ENCODE measurements around the gene RITA1.
"Not testable (repeated sequence)": the region's sequence is repeated elsewhere in the genome, so short reads cannot be mapped to it uniquely, and the experiment has no call there.

The RITA1 gene

DNA sequence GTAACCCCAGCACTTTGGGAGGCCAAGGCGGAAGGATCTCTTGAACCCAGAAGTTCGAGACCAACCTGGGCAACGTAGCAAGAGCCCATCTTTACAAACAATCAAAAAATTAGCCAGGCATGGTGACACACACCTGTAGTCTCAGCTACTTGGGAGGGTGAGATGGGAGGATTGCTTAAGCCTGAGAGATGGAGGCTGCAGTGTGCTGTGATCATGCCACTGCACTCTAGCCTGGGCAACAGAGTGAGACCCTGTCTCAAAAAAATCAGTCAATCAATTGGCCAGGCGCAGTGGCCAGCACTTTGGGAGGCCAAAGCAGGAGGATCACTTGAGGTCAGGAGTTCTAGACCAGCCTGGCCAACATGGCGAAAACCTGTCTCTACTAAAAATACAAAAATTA, 21.3 kb downstream of the RITA1 start:
- not testable (repeated sequence) for DNase-seq

DNA sequence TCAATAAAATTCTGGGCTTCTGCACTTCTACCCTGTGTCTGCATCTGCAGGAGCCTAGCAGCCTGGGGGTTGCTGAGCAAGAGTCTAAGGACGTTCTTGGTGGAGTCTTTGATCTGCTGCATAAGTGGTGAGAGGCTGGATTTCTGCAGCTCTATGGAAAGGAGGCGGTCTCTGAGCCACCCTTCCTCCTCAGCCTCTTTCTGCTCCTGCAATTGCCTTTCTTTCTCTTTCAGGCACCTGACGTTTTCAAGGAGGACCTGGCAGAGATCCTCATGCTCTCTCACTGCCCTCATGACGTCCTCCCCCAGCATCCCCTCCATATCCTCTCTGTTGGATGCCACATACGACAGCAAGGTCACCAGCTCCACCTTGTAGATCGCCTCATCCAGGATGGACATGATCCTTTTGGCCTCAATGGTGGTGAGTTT, 22.1 kb downstream of the RITA1 start:
- DNase-seq, result no peak

DNA sequence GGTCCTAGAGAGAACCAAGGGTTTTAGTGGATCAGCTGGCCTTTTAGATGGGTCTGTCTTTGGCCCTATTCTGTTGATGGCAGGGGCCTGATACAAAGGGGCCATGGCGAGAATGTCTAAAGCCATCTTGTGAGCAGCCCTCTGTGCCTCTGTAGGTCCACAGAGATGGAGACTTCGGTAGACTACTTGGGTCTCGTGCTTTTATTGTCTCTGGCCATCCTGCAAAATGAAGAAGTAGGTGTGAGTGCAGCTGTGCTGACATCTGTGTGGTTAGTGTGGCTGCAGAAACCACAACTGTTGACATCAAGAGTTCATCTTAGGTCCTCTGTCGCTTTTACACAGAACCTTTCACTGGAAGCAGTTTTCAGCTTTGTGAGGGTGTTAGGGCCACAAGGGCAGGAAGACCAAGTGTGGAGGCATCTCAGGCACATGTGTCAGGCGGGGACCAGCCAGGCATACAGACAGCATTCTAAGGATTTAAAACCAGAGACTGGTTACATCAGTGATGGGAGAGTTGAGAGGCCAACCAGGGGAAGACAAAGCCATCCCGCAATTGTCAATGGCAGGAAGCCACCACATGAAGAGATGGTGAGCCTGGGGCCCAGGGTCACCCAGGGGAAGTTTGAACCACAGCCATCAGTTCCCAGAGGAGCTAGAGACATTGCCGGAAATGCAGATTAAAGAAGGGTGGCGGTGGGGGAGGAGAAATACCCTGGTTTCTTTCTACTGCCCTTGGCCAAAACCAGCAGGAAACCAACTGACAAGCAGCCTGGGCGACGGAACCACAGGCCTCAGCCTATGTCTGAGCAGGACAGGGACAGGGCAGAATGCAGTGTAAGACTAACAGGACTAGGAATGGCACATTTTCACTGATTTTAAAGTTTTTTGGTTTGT, 22.8 kb downstream of the RITA1 start:
- DNase-seq, result peak; percentile 25

DNA sequence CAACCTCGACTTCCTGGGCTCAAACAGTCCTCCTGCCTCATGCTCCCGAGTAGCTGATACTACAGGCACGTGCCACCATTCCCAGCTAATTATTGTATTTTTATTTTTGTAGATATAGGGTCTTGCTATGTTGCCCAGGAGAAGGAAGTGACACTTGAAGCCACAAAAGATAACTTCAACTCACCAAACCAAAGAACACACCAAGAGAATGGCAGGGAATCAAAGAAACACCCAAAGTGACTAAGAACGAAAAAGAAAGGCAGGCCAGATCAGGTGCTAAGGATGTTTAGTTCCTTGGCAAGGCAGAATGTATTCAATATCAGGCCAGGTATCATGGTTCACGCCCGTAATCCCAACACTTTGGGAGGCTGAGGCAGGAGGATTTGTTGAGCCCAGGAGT, 25.6 kb downstream of the RITA1 start:
- no peak for DNase-seq

DNA sequence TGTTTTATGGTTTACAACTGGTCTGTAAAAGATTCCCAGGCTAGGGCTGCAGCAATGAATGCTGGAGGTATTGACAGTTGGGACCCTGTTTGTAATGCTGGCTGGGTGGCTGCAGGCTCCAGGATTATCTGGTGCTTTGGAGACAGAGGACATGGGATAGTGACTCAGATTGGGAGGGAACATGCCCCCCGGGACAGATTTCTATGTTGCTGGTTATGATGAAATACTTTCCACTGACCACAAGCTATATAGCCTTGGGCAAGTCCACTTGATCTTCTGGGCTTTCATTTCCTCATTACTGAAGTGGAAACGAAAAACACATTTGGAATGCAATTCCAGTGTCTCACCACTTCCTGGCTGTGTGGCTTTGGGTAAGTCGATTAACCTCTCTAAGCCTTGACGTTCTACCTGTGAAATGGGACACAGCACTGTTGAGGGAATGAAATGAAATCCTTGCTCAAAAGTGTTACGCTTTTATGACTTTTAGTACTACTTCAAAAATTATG, 29.4 kb downstream of the RITA1 start:
- DNase-seq, result no peak

DNA sequence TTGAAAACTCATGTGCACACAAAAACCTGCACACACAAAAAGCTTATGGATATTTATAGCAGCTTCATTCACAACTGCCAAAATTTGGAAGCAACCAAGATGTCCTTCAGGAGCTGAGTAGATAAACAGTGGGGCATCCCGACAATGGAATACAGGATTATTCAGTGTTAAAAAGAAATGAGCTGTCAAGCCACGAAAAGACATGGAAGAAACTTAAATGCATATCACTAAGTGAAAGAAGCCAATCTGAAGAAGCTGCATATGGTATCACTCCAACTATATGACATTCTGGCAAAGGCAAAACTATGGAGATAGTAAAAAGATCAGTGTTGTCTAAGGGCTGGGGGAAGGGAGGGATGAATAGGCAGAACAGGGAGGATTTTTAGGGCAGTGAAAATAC, 30.5 kb downstream of the RITA1 start:
- DNase-seq, result no peak

DNA sequence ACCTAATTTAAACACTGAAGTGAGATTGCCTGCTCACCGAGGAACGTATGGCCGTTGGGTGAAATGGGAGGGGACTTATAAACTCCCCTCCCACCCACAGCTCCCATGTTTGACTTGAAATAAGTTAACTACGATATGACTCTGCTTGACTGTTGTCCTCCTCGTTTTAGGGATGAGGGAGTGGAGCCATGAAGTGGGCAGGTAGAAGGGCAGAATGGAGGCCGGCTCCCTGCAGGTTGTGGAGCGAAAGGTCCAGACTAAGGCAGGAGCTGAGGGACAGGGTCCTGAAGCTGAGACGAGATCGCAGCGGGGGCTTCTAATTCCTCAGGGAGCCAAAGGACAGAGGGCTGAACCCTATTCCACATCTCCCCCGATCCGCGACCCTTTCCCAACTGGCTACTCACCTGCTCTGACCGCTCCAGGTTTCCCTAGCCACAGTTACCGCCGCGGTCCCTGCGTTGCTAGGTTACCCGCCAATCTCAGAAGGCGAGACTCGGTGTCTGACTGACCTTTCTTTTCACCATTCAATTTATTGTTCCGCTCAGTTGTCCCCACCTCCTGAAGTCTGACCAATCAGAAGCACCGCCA, 35.2 kb downstream of the RITA1 start:
- DNase-seq, result no peak

DNA sequence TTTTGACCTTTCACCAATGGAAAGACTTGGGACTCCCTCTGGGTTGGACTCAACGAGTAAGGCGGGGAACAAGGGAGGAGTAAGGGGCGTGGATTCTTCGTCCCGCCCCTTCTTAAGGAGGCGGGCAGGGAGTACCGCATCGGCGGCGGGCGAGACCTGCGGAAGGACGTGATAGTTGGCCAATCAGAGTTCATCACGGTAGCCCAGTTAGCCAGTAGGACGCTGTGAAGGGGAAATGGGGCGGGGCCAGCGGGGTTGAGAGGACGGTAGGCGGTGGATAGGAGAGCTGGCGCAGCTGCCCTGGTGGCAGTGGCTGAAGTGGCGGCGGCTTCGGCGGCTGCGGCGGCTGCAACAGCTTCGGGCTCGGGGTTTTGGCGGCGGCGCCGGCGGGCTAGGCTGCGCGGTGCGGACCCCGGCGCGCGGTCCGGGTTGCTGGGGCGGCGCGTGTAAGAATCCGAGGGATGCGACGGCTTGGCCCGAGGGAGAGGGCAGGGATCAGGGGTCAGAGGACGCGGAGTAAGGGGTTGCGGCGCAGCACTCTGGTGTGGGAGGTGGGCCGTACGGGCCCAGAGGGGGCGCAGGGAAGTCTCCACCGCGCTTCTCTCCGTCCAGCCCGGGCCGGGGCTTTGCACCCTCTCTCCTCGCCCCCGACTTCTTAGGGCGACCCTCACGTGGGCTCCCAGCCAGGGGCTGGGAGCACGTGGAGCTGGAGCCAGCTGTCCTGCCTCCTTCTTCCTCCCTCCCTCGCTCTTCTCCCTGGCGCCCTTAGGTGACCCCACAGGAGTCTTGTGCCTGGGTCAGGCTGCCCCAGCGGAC, 35.9 kb downstream of the RITA1 start, which contains the start of gene TPCN1:
Gene TPCN1, plus strand, starts transcription at position 284 of the 816 bp plus-strand sequence. CDS start 5,389 bp downstream, outside the sequence.
- peak; percentile 100 for DNase-seq

DNA sequence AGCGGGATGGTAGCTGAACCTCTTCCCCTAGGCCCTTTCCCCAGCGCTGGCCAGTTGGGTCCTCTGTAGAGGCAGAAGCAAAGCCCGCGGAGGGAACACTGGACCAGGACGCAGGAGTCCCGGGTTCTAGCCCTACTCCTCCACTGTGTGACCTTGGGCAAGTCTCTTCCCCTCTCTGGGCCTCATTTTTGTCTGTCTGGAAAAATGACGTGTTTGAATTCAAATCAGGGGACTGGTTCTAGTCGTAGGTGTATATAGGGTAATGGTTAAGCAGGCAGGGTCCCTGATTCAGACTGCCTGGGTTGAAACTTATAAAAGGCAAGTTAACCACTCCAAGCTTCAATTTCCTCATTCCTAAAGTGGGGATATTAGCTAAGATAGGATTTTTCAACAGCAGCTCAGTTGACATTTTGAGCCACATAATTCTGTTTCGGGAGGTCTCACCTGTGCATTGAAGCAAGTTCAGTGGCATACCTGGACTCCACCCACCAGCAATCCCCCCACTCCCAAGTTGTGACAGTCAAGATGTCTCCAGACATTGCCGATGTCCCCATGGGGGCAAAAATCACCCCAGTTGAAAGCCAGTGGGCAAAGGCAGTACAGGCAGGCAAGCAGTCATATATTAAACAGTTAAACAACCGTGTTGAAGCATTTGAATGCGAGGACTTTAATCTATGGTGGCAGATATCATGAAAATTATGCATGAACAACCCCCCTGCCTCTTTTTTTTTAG, 36.6 kb downstream of the RITA1 start:
- no peak for DNase-seq

DNA sequence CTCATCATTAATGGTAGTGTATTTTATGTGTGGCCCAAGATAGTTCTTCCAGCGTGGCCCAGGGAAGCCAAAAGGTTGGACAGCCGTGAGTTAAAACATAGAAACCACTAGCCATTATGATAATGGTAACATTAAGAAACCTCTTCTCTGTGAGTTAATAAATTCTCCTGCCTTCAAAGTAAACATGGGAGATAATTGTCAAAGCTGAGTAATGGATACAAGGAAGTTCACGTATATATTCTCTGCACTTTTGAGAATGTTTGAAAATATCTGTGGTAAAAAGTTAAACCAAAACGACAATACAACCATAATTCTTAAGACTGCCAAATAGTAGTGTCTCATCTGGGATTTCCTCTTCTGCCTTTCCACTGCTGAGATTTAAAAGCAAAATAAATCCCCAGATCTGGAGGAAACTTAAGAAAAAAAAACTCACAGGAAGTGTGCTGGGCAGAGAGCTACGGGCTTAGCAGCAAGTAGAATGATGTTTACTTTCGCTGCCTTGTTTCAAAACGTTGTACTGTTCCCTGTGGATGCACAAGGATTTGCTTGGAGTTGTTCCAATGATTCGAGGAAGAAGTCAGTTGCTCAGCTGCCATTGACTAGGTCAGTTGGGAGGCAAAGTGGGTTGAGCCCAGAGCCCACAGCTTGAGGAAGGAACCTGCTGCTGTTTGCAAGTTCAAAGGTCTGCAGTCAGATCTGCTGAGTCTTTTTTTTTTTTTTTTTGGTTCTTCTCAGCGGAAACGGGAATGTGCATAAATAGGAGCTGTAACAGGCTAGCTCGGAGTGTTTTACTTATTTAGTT, 37.4 kb downstream of the RITA1 start:
- DNase-seq, result peak; percentile 56

DNA sequence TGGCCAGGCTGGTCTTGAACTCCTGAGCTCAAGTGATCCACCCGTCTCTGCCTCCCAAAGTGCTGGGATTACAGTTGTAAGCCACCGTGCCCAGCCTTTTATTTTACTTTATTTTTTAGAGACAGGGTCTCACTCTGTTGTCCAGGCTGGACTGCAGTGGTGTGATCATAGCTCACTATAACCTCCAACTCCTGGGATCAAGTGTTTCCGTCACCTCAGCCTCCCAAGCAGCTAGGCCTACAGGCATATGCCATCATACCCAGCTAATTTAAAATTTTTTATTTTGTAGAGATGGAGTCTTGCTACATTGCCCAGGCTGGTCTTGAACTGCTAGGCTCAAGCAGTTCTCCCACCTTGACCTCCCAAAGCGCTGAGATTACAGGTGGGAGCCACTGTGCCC, 39.4 kb downstream of the RITA1 start:
- DNase-seq, result no peak

DNA sequence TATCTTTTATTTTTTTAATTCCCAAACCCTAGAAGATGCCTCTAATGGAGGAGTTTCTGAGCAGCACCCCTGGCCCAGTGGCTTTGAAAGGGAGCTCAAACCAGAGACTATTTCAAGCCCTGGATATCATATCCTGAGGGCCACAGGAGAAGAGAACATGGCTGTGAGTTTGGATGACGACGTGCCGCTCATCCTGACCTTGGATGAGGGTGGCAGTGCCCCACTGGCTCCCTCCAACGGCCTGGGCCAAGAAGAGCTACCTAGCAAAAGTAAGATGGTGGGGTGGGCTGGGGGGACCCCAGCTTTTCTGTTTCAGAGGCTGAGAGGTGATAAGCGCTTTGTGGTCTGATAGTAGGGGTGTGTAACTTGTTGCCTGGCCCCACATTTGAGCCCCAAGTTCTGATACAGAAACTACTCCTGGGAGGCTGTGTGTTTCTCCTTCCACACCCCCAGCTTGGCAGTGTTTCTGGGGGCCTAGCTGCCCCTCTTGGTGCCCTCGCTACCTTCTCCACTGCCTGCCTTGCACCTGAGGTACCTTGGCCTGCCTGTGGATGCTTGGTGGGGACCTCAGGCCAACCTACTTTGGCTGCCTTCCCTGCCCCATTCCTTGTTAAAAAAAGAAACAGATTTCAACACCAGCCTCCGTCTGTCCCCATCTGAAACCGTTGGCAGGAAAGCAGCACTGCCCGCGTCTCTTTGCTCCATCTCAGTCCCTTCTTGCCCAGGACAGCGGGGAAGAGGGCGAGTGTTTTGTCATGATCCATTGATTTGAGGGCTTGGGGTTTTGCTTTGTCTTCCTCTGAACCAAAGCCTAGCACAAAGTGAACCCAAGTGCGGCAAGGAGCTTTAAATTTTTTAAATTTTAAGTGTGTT, 41.4 kb downstream of the RITA1 start:
- DNase-seq, result peak; percentile 49

DNA sequence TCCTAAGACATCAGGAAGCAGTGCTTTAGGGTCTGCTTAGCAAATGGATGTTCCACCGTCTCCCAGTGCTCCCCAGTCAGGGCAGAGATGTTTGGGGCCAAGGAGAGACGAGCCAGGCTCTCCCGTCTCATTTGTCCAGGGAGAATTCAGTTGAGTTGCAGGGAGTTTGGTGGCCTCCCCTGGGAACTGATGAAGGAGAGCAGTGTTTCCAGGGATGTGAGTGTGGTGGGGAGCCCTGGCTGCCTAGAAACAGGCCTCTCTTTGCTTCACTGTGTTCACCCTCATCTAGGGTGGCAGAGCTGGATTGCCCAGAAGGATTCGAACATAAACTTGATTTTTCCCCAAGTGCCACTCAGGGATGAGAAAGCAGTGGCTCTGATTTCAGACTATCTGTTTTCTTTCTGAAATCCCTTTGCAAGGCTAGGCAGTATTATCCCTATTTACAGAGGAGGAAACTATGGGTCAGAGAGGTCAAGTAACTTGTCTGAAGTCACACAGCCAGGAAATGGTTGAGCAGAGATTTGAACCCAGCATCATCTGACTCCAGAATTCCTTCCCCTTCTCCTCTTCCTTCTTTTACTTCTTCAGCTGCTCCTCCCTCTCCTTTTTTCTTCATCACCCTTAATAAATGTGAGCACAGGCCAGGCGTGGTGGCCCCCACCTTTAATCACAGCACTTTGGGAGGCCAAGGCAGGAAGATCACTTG, 42.3 kb downstream of the RITA1 start:
- no peak for DNase-seq

DNA sequence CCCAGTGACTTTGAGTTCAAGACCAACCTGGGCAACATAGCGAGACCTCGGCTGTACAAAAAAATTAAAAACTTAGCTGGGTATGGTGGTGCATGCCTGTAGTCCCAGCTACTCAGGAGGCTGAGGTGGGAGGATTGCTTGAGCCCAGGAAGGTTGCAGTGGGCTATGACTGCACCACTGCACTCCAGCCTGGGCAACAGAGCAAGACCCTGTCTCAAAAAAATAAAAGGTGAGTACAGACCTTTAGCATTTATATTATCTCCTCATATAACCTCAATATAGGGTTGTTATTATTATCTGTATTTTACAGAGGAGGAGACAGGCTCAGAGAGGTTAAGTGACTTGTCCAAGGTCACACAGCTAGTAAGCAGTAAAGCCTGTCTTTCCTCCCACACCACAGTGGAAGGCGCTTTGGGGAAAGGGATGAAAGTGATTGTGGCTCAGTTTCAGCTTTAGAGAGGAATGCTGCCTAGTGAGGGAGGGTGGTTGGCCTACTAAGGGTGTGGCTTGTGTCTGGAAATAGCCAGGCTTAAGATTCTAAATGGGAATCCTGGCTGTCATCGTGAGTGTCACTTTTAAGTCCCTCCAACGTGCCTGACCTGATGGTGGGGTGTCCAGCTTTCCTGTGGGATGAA, 43.0 kb downstream of the RITA1 start:
- no peak for DNase-seq

DNA sequence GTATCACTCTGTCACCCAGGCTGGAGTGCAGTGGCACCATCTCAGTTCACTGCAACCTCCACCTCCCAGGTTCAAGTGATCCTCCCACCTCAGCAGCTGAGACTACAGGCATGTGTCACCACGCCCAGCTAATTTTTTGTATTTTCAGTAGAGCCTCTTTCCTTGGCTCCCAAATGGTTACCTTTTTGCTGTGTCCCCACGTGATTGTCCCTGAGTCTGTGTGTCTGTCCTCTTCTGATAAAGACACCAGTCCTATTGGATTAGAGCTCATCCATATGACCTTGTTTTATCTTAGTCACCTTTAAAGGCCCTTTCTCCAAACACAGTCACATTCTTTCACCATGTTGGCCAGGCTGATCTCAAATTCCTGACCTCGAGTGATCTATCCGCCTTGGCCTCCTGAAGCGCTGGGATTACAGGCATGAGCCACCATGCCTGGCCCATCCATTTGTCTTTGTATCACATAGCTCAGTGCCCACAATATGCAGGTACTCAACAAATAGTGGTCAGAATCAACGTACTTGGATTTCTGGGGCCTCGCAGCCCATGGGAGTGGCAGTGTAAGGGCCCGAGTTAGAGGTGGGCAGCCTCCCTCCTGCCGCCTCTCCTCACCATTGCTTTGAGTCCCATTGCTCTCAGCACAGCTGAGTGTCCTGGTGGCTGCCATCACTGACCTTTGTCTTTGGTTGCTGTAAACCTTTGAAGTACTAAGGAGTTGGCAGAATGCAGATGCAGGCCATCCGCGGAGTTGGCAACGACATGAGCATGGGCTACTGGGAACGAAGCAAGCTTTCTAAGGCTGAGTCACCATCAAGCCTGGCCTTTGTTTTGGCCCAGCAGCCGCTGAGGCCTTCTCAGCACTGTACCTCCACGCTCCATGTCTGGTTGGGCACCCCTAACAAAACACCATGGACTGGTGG, 45.1 kb downstream of the RITA1 start:
- DNase-seq, result no peak

DNA sequence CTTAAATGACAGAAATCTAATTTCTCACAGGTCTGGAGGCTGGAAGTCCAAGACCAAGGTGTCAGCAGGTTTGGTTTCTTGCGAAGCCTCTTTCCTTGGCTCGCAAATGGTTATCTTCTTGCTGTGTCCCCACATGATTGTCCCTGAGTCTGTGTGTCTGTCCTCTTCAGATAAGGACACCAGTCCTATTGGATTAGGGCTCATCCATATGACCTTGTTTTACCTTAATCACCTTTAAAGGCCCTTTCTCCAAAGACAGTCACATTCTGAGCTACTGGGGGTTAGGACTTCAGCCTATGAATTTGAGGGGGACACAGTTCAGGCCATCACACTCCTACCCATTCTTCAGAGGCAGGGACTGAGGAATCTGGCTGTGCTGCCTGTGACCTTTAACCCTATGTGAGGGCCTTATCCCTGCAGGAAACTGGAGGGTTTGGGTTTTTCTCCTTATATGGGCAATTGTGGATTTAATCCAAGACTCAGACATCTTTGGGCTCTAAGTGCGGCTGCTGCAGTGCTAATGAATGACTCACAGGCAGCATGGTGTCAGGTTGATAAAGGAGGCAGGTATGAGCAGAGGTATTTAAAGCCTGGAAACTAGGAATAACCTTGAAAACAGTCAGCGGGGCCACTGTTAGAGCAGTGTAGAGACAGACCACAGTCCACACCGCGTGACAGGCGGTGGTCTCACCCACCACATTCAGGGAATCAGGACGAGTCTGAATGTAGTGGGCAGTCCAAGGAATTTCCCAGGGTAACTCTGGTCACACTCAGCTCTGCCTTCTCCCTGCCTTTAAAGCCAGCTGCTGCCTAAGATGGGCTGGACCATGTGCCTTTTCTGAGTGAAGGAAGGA, 45.9 kb downstream of the RITA1 start:
- DNase-seq, result no peak
